HG02798 (cell line): ENCODE measurements around the gene SRGAP3.

ENCODE experiments used
- ATAC-seq: cut with Tn5 transposase; IDR thresholded peaks from one replicate; pipeline ENCODE4 v1.9.1; 2021; ENCODE audit warnings: mild to moderate bottlenecking; ENCODE audit not compliant: unreplicated experiment, poor library complexity

The SRGAP3 gene

GRCh38 chr3:8954938-8955763 is 294.3 kb downstream of the SRGAP3 start:
- peak; percentile 90 for ATAC-seq

DNA sequence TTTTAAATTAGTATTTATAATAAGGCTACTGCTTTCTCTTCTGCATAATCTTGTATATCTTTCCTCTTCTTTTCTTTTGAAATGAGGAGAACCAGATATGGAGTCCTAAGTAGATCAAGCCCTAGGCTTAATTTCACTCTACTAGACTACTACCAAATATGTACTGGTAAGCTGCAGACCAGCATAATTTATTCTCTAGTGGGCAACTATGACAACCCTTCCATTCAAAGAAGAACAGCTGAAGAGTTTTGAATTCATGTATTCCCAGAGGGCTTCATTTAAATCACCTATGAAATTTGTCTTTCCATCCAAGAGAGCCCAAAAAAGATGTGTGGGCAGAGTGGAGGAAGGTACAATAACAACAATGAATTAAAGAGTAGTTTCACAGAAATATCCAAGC is 296.1 kb downstream of the SRGAP3 start:
- ATAC-seq = no peak

DNA sequence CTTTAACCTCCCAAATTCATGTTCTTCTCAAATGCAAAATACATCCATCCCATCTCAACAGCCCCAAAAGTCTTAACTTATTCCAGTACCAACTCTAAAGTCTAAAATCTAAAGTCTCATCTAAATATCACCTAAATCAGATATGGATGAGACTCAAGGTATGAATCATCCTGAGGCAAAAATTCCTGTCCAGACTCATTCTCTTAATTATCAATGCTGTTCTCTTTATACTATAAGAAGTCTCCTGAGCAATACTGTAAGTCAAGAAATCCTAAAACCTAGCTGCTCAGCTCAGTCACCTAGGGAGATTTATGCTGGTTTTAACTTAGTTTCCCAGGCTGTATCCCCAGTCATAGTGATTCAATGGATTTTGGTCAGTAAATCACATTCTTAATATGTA is 297.3 kb downstream of the SRGAP3 start:
- ATAC-seq = no peak

DNA sequence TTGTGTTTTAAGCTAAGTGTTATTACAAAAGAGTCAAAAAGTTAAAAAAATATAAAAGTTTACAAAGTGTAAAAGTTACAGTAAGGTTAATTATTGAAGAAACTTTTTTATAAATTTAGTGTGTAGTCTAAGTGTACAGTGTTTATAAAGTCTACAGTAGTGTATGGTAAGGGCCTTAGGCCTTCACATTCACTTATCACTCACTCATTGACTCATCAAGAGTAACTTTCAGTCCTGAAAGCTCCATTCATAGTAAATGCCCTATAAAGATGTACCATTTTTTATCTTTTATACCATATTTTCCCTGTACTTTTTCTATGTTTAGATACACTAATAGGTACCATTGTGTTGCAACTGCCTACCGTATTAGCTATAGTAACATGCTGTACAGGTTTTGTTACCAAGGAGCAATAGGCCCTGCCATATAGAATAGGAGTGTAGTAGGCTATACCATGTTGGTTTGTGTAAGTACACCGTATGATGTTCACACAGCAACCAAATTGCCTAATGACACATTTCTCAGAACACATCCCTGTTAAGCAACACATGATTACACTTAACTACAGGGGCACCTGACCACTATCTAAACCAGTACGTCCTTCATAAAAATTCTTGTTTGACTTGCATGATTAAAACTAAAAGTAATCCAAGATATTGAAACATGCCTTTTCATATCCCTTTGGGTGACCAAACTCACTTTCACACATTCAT is 303.4 kb downstream of the SRGAP3 start:
- no peak for ATAC-seq

- ATAC-seq = no peak
Measured at GRCh38 chr3:8942746-8943488, 306.5 kb downstream of the SRGAP3 start.

GRCh38 chr3:8942115-8942514 is 307.3 kb downstream of the SRGAP3 start:
- no peak for ATAC-seq

- no peak for ATAC-seq
Measured at GRCh38 chr3:8938021-8938420, 311.4 kb downstream of the SRGAP3 start.

DNA sequence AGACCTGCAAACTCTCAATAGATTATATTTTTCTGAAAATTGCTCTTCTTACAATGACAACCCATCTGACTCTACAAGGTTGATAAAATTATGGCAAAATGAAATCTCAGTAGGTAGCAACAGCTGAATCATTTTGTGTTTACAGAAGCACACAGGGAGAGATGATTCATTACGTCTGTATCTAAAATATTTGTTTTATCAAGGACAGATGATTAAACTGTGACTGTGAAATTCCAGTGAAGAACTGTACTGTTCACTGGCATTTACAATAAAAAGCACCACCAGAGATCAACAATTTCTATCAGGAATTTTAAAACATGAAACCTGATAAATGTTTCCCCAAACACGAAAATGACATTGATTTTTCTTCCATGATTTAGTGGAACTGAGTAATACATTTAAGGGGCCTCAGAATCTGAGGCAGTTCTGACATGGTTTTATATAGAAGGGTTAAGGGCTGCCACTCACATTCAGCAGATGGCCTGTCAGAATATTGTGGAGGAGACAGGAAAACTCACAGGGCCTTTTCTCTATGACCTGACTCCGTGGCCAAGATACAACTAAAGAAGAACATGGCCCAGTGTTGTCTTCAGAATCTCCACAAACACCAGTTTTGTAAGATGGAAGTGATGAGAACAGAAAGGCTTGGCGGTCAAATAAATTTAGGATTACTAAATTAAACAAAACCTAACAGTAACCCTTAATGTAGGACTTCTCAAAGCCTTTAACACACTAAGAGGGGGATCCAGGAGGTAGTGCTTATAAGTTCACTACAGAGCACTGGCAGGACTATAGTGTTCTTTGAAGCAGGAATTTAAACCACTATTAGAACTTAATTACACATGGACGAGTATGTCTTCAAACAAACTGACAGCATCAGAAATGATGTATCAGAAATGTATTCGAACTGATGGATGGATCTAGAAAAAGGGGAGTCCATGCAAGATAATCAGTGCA is 312.1 kb downstream of the SRGAP3 start:
- ATAC-seq = no peak

DNA sequence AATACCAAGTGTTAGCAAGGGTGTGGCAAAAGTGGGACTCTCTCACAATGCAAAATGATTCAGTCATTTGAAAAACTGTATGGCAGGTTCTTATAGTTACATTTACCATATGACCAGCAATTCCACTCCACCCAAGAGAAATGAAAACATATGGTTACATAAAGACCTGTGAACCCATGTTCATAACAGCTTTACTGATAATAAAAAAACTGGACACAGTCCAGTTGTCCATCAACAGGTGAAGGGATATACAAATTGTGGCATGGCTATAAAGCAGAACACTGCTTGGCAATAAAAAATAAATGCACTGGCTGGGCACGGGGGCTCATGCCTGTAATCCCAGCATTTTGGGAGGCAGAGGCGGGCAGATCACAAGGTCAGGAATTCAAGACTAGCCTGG is 316.9 kb downstream of the SRGAP3 start:
- no peak for ATAC-seq

GRCh38 chr3:8931342-8931741 is 318.1 kb downstream of the SRGAP3 start:
- no peak for ATAC-seq
